H4 (cell line): ENCODE results near the gene GUCA1A. TPM values are rescaled to one million over a fixed set of nuclear protein-coding genes. Genes with fewer than 3 reads are reported as not detected.
"Not testable (repeated sequence)": the region's sequence is repeated elsewhere in the genome, so short reads cannot be mapped to it uniquely, and the experiment has no call there.

ENCODE experiments used
- DNase-seq: peaks from one replicate; pipeline ENCODE4 v3.0.0-alpha.2; 2015; ENCODE audit warnings: low spot score
- total RNA-seq: library from RNA; depleted of rRNA; stranded (reverse); fragments of >200 nt; shearing (Covaris generic); gene quantifications from 2 replicates; pipeline ENCODE4 v1.2.3, GENCODE V29; 2014

The GUCA1A gene
- total RNA-seq, 1 experiment from 2014 or later = not detected

DNA sequence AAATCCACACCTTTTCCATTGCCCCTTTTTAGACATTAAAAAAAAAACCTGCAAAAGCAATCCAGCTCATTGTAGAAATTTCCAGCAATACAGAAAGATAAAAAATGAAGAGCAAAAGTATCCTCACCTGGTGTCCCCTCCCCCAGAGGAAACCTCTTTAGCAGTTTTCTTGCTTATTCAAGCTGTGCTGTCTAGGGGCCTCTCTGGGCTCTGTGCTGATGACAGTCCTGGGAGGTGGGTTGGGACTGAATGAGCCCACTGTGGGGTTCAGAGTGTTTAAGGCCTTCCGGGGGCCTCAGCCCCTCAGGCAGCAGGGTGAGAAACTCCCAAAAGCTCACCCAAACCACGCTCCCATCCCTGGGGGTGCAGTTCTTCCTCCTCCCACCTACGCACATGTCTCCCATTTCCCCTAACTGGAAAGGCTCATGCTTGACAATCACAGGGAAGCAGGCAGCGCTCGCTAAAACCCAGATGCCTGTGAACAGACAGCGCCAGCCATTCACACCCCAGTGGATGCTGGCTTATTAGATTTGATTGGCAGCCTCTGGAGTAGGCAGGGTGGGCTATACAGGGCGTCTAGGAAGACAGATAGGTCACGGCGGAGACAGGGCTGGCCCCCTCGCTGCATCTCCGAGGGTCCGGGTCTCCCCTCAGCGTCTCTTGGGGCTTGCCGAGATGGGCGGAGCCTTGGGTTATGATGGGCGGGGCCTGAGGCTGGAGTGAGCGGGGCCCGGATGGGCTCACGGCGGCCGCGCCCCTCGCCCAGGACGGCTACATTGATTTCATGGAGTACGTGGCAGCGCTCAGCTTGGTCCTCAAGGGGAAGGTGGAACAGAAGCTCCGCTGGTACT lies 4.6 kb downstream of the GUCA1A start:
- DNase-seq = no peak

DNA sequence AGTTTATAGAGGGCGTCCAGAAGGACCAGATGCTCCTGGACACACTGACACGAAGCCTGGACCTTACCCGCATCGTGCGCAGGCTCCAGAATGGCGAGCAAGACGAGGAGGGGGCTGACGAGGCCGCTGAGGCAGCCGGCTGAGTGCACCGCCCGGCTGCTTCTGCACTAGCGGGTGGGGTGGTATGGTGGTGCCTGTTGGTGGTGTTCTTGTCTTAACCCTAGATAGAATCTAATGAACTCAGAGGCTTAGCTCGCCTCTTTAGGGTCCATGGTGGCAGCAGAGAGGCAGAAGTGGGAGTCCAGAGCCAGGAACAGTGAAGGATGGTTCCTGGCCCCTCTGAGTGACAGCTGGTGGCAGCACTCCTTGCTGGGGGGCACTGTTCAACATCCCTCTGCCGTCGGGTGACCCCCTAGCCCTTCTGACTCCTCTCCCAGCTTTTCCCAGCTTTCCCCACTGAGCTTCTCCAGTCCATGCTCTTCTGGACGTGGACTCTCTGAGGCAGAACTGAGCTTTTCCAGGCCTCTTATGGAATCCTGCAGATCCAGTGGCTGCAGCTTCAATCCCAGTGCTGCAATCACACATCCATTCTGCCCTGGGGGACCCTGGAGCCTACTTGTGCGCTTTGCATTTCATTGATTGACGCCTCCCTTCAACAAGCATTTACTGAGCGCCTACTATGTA lies 6.2 kb downstream of the GUCA1A start:
- no peak for DNase-seq

DNA sequence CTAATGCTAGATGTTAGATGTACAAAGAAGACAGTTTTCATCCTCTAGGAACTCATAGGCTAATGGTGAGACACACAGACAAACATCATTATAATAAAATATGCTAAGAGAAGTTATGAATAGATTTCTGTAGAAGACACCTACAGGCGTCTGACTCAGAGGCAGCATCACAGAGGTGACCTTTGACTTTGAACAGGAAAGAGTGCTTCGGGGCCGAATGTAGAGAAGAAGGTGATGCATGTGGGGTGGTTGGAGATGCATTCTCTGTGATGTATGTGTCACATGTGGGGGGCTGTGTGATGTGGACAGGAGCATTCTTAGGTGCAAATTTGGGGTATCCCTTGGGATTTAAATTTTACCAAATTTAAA lies 6.8 kb downstream of the GUCA1A start:
- no peak for DNase-seq

DNA sequence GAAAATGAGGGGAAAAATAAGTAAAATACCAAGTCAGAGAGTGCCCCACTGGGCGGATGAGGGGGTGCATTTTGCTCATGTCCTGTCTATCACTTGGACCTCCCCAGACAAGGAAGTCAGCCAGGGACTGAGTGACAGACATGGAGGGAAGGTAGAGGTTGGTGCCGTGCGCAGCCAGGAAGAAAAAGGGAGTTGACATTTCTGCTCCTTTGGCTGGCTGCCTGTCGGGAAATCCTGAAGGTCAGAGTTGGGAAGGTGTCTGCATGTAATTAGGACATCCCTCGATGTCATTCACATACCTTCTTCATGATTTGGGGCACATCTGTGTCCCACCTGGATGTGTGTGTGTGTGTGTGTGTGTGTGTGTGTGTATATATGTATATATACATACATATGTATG lies 8.9 kb downstream of the GUCA1A start:
- no peak for DNase-seq

DNA sequence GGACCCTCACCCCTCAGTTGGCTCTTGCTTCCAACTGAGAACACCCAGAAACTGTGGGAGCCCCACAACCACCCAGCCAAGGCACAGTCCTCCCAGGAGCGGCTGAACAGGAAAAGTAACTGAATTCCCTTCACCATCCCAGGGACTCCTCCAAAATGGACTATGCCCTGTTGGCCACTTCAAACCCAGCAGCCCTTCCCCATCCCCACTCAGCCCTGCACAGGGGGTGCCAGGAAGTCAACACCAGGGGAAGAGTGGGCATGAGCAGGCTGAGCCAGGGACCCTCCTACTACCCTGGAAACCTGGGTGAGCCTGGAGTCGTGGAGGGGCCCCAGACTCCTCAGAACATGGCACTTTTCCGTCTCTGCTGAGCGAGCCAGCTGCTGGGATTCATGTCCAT lies 11.3 kb downstream of the GUCA1A start:
- no peak for DNase-seq

DNA sequence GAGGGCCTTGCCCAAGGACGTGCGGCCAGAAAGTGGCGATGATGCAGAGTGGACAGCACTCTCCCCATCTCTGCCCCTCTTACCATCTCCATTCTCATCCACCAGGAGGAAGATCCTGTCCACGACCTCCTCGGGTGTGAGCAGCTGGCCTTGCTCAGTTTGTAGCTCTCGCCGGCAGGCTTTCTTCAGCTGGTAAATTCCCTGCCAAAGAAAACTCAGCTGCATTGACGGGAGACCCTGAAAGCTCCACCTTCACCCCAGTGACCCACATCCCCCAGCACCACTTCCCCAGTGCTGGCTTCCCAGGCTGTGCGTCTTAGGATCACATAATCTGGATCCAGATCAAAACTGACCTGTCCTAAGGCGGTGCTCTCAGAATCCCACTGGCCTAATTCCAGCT lies 12.4 kb downstream of the GUCA1A start:
- DNase-seq = no peak

DNA sequence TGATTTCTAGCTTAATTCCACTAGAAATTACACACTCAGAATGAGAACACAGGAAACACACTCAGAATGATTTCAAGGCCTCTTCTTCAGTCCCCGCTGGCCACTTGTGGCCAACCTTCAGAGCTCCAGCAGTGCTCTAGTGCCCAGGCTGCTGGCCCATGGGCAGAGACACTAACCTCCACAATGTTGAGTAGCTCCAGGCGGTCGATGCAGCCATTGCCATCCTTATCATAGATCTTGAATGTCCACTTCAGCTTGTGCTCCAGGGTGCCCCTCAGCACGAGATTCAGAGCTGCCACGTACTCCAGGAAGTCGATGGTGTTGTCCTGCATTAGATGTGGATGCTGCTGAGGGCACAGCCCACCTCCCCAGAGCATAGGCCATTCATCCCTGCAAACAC lies 15.2 kb downstream of the GUCA1A start:
- no peak for DNase-seq

DNA sequence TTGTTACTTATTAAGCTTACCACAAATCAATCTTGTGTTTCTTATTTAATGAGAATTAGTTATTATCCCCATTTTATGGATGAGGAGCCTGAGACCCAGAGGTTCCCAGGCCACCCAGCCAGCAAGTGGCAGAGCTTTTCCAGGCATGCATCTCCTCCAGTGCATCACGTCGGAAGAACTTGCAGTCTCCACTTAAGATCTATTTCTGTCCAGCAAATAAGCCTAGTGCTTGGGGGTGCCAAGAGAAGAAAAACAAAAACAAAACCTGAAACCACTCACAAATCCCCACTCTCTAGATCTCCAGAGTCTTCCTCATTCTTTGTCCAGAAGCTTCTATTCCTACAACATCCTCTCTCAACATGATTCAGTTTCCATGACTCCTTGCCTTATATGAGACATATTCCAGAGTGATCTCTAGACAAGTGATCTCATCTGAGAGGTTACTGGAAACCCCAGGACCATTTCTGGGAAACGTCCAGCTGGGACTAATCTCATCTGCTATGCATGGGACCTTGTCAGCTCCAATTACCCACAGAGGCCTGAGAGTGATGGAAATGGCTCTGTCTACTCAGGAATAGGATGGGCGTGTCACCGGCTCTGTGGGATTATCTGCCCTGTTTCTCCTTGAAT lies 17.5 kb downstream of the GUCA1A start:
- no peak for DNase-seq

DNA sequence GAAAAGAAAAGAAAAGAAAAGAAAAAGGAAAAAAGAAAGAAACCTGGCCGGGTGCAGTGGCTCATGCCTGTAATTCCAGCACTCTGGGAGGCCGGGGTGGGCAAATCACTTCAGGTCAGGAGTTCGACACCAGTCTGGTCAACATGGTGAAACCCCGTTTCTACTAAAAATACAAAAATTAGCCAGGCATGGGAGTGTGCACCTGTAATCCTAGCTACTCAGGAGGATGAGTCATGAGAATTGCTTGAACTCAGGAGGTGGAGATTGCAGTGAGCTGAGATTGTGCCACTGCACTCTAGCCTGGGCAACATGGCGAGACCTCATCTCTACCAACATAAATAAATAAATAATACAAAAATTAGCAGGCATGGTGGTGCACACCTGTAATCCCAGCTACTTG lies 19.2 kb downstream of the GUCA1A start:
- DNase-seq = not testable (repeated sequence)

DNA sequence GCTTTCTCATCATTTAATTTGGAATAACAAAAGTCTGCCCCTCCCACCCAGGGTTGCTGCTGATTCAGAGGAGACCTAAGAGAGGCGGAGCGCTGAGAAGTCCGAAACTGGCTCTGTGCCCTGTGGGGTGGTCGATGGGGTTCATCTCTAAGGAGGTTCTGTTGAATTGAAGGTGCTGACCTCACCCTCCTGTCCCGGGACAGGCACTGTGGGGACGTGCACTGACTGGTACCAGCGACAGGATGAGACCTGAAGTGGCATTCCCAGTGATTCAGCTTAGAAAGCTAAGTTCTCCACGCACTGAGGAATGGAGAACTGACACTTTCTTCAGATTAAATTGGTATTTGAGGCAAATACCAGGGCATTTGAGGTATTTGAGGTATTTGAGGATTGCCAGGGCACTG lies 20.3 kb downstream of the GUCA1A start:
- DNase-seq = no peak

DNA sequence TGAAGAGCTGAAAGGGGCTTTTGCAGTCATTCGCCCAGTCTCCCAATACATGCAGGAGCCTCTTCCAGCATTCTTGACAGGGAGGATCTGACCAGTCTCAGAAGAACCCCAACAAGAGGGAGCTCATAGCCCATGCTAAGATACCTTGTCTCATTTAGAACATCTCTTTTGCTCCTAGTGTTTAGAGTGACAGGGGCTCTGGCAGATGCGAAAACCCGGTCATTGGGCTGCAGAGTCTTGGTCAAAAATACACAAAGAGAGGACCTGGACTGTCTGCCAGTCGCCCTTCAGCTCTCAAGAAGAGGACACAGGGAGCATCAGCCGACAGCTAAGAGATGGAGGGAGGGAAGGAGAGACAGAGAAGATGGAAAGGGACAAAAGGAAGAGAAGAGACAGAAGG lies 20.9 kb downstream of the GUCA1A start:
- no peak for DNase-seq

DNA sequence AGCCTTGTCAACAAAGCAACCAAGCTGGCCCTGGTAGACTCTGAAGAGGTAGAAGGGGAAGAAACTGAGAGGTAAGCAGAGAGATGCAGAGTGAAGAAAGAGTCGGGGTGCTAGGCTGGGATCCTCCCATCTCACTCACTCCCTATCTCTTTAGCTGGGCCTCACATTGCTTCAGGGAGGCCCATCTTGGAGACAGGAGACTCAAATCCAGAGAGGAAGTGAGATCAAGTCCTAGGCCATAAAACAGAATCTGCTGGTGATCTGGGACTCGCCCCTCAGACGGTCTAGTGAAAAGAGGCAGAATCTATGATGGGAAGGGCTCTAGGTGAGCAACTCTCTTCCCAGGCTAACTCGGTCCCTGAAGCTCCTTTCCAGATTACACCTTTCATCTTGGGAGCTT lies 22.3 kb downstream of the GUCA1A start:
- DNase-seq = no peak

DNA sequence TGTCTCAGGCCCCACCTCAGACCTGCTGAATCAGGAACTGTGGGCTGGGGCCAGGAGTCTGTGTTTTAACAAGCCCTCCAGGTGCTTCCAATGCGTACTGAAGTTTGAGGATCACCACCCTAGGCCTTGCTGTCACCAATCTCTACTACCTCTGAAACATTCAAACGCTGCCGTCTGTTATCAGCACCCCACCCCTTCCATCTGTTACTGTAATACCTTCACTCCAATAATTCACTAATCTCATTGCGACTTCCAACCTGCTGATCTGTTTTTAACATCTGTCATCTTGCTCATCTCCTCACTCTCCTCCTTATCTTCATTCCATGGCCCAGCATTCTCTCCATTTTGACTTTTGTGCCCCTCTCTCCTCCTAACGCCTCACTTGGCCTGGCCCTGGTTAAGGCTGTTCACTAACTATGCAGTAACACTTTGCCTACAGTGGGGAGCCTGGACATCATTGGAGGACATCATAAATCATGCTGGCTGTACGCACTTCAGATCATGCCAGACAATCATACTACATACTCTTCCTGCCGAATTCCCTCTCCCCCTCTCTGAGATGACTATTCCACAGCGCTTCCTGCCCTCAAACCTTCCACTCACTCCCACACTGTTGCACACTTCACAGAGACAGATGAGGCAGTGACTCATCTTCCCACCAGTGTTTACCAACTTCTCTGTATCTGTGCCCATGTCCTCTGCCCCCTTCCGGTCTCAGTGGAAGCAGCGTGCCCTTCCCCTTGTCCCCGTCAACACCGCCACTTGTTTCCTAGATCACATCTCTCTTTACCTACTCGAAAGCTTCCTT lies 24.6 kb downstream of the GUCA1A start:
- DNase-seq = no peak

DNA sequence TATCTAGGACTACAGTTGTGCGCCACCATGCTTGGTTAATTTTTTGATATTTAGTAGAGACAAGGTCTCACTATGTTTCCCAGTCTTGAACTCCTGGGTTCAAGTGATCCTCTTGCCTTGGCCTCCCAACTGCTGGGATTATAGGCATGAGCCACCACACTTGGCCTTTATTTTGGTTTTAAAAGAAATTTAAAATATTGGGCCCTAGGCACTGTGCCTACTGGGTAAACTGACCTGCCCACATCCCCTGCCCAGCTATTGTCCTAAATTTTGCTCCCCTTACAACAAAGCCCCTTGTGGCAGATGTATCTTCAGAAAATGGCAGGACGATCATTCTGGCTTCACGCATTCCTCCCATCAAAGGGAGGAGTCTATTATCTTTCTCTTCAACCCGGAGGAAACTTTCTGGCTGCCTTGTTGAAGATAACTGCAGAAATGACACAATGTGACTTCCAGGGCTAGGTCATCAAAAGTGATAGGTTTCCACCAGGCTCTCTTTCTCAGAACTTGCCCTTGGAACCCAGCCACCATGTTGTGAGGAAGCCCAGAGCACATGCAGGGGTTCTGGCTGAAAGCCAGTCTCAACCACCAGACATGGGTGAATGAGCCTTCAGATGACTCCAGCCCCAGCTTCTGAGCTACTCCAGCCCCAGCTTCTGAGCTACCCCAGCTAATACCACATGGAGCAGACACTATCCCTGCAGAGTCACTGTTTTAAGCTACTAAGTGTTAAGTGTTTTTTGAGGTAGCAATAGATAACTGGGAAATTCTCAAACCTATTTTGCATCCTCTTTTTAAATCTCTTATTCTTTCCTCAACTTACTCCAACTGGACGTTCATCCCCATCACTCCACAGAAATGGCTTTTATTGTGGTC lies 26.2 kb downstream of the GUCA1A start:
- DNase-seq = peak; percentile 34

DNA sequence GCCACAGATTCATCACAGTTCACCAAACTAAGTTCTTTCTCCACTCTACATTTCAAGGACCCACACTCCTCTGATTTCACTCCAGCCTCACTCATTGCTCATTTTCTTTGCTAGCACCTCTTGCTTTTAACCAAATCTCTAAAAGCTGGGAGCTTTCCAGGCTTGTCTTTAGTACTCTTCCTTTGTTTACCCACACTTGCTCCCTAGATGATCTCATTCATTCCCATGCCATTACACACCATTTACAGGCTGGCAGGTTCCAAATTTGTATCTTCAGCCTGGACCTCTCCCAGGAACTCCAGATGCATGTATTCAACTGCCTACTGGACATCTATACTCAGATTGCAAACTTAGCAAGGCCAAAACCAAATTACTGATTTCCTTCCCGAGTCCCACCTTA lies 26.9 kb downstream of the GUCA1A start:
- DNase-seq = peak; percentile 59

DNA sequence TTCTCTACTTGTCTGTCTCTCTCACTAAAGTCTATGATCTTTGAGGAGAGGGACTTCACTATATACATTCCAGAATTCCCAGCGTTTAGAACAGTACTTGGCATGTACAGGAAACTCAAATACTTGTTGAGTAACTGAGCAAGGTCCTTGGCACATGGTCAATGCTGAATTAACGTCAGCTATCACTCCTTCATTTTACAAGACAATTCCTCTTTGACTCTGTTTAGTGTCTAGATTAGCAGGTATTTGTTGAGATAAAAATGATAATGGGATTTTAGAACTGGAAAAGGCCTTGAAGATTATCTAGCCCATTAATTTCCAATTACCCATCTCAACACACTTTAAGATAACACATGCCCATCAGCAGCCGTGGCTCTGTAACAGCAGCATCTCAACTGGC lies 28.2 kb downstream of the GUCA1A start:
- no peak for DNase-seq

DNA sequence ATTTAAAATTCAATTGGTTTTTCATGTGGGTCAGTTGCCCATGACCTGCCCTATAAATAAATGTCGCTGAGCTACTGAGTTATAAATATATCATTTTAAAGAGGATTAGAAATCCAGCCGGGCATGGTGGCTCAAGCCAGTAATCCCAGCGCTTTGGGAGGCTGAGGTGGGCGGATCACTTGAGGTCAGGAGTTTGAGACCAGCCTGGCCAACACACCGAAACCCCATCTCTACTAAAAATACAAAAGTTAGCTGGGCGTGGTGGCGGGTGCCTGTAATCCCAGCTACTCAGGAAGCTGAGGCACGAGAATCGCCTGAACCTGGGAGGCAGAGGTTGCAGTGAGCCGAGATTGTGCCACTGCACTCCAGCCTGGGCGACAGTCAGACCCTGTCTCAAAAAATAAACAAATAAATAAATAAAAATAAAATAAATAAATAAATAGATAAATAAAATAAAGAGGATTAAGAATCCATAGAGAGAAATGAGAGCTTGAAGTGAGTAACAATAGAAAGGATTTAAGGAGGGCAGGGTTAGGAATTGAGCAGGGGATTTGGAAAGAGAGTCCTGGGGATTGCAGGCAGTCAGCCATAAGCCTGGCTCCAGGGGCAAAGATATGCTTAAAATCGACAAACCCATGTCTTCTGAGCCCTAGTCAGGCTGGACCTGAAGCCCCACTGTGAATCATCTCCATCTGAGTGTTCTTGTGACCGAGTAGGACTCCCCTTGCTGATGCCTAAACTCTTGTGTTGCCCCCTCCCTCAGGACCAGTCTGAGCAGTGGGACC lies 29.2 kb downstream of the GUCA1A start:
- DNase-seq = not testable (repeated sequence)

DNA sequence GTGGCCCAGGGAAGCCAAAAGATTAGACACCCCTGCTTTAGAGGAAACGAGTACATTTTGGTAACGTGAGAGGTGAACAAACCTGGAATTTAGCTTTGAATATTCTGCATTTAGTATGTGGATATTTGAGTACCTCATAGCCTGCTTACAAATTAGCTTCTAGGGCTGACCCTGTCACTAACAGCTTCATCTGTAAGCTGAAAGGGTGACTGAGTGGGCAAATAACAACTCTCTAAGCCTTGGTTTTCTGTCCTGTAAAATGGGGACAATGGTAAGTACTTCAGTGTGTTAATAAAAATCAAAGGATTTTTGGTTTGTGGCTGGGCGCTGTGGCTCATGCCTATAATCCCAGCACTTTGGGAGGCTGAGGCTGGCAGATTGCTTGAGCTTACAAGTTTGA lies 30.0 kb downstream of the GUCA1A start:
- DNase-seq = no peak

DNA sequence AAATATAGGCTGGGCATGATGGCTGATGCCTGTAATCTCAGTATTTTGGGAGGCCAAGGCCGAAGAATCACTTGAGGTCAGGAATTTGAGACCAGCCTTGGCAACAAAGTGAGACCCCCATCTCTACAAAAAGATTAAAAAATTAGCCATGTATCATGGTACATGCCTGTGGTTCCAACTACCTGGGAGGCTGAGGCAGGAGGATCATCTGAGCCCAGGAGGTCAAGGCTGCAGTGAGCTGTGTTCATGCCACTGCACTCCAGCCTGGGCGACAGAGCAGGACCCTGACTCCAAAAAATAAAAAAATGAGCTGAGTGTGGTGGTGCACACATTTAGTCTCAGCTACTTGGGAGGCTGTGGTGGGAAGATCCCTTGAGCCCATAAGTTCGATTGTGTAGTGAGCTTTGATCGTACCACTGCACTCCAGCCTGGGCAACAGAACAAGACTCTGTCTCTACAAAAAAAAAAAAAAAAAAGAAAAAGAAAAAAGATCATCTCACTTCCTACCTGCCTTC lies 31.7 kb downstream of the GUCA1A start:
- DNase-seq = no peak

DNA sequence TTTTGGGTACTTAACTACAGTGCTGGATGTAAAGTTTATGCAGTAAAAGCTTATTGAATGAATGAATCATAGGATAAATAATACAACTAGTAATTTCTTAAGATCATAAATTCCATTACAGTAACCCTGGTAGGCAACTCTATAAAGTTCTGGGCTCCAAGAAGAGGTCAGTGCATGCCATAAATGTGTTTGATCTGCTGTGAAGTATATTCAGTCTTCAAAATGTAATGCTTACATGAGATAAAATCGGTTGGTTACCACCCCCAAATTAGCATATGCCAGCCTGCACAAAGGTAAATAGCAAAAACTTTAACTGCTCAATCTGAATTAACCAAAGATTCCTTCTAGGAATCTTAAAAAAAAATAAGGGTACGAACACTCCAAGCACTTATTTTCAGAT lies 34.4 kb downstream of the GUCA1A start:
- DNase-seq = not testable (repeated sequence)
